Esophagus muscularis mucosa (tissue), 4 donors: ENCODE data around the gene KNSTRN.

ENCODE experiments used
- CTCF ChIP-seq, 3 experiments: fragments of 200-600 bp in 2 of 3; fragments of 450-650 bp in 1 of 3; sonication (generic) in 2 of 3; IDR thresholded peaks; one replicate each; pipeline ENCODE4 v1.5.1; 2017 to 2019; ENCODE audit warnings: antibody characterized with exemption in 3 of 3, mild to moderate bottlenecking in 2 of 3, moderate library complexity in 1 of 3
- EP300 ChIP-seq: sonication (generic); formaldehyde crosslinking; IDR thresholded peaks from one replicate; pipeline ENCODE4 v1.6.1; 2017; ENCODE audit warnings: antibody characterized with exemption
- POLR2A ChIP-seq: fragments of 450-650 bp; IDR thresholded peaks from one replicate; pipeline ENCODE4 v1.6.1; 2017; ENCODE audit warnings: antibody characterized with exemption, moderate library complexity, mild to moderate bottlenecking, low read depth
- POLR2AphosphoS5 ChIP-seq, 2 donors: sonication (generic); formaldehyde crosslinking; IDR thresholded peaks; one replicate each; pipeline ENCODE4 v1.6.1; 2017; ENCODE audit warnings: antibody characterized with exemption in 2 of 2

GRCh38 chr15:40345867-40346578 is 36.5 kb upstream of the KNSTRN start:
- TF ChIP-seq CTCF (IDR thresholded peaks at IDR 0.05) (no peak), POLR2A (no peak), EP300 (no peak), POLR2AphosphoS5 (IDR thresholded peaks at IDR 0.05) (no peak)
